ENCODE data around the gene MMP24.

GRCh38 chr20:35206802-35207201 is 19.7 kb upstream of the MMP24 start:
- TF ChIP-seq CTCF (IDR thresholded peaks at IDR 0.05; ENCODE audit: low read depth, low read length, missing input control) (no peak), SP1 (IDR thresholded peaks at IDR 0.05) (no peak), JUND (IDR thresholded peaks at IDR 0.05) (no peak), YY1 (IDR thresholded peaks at IDR 0.05) (no peak), ZBTB33 (IDR thresholded peaks at IDR 0.05) (no peak), GABPA (IDR thresholded peaks at IDR 0.05 in 1 of 2, conservative IDR thresholded peaks at IDR 0.05 in 1 of 2) (no peak), HNF4G (IDR thresholded peaks at IDR 0.05) (no peak), TAF1 (conservative IDR thresholded peaks at IDR 0.05) (no peak), FOXA1 (IDR thresholded peaks at IDR 0.05) (no peak), RAD21 (IDR thresholded peaks at IDR 0.05) (no peak)
- TF ChIP-seq, protein P1, sequence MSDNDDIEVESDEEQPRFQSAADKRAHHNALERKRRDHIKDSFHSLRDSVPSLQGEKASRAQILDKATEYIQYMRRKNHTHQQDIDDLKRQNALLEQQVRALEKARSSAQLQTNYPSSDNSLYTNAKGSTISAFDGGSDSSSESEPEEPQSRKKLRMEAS (IDR thresholded peaks at IDR 0.05) = no peak
- TF ChIP-seq, protein P2, sequence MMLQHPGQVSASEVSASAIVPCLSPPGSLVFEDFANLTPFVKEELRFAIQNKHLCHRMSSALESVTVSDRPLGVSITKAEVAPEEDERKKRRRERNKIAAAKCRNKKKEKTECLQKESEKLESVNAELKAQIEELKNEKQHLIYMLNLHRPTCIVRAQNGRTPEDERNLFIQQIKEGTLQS (IDR thresholded peaks at IDR 0.05) = no peak
- TF ChIP-seq, protein P3, sequence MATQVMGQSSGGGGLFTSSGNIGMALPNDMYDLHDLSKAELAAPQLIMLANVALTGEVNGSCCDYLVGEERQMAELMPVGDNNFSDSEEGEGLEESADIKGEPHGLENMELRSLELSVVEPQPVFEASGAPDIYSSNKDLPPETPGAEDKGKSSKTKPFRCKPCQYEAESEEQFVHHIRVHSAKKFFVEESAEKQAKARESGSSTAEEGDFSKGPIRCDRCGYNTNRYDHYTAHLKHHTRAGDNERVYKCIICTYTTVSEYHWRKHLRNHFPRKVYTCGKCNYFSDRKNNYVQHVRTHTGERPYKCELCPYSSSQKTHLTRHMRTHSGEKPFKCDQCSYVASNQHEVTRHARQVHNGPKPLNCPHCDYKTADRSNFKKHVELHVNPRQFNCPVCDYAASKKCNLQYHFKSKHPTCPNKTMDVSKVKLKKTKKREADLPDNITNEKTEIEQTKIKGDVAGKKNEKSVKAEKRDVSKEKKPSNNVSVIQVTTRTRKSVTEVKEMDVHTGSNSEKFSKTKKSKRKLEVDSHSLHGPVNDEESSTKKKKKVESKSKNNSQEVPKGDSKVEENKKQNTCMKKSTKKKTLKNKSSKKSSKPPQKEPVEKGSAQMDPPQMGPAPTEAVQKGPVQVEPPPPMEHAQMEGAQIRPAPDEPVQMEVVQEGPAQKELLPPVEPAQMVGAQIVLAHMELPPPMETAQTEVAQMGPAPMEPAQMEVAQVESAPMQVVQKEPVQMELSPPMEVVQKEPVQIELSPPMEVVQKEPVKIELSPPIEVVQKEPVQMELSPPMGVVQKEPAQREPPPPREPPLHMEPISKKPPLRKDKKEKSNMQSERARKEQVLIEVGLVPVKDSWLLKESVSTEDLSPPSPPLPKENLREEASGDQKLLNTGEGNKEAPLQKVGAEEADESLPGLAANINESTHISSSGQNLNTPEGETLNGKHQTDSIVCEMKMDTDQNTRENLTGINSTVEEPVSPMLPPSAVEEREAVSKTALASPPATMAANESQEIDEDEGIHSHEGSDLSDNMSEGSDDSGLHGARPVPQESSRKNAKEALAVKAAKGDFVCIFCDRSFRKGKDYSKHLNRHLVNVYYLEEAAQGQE (IDR thresholded peaks at IDR 0.05) = no peak

Measured in liver (tissue), 3 donors.